GM21423 (cell line): ENCODE results near the gene IFNAR2.
A peak's percentile ranks its signal among the peaks of the same experiment; 100 is the strongest.

Experiments
- ATAC-seq: cut with Tn5 transposase; IDR thresholded peaks from one replicate; pipeline ENCODE4 v1.9.1; 2021; ENCODE audit warnings: mild to moderate bottlenecking, moderate library complexity; ENCODE audit not compliant: unreplicated experiment

Gene IFNAR2

GRCh38 chr21:33266050-33266788 lies 36.5 kb downstream of the IFNAR2 start, which contains the start of gene IL10RB:
TSS of gene IL10RB (plus strand) at chr21:33266367. CDS start at chr21:33266466, 99 bp downstream.
- peak; percentile 25 for ATAC-seq

GRCh38 chr21:33266789-33267135 lies 37.0 kb downstream of the IFNAR2 start:
- ATAC-seq, result no peak

- no peak for ATAC-seq
Observed at GRCh38 chr21:33267250-33267649, 37.5 kb downstream of the IFNAR2 start.

- ATAC-seq, result peak; percentile 5
Observed at GRCh38 chr21:33268393-33268736, 38.6 kb downstream of the IFNAR2 start.

- ATAC-seq, result peak; percentile 66
Observed at GRCh38 chr21:33268737-33269441, 39.2 kb downstream of the IFNAR2 start.

GRCh38 chr21:33270986-33271385 lies 41.2 kb downstream of the IFNAR2 start:
- no peak for ATAC-seq

- ATAC-seq, result no peak
Observed at GRCh38 chr21:33273044-33273443, 43.3 kb downstream of the IFNAR2 start.

- ATAC-seq, result no peak
Observed at GRCh38 chr21:33278721-33279120, 49.0 kb downstream of the IFNAR2 start.

GRCh38 chr21:33279330-33279820 lies 49.6 kb downstream of the IFNAR2 start:
- ATAC-seq, result no peak
